Measurements from ENCODE around the gene PPP2R5E. TPM values are rescaled to one million over a fixed set of nuclear protein-coding genes. Genes with fewer than 3 reads are reported as not detected.

The PPP2R5E gene
- polyA plus RNA-seq, 4 donors: 36.4 to 39.1 (median 38.6) TPM

Other genes starting within 250 kb of the PPP2R5E start
- not detected for gene GPHB5, start 224.4 kb downstream of the PPP2R5E start, polyA plus RNA-seq (ENCODE audit: insufficient read length in 4 of 4)
- 10 to 100 TPM; 18.6 to 28.2 (median 22.2) TPM for gene WDR89, start 98.5 kb upstream of the PPP2R5E start, polyA plus RNA-seq (ENCODE audit: insufficient read length in 4 of 4)
- gene SGPP1, start 184.7 kb upstream of the PPP2R5E start, polyA plus RNA-seq (ENCODE audit: insufficient read length in 4 of 4): 10 to 100 TPM; 24.3 to 40.1 (median 33.2) TPM